ENCODE data around the gene CNST. TPM values are rescaled to one million over a fixed set of nuclear protein-coding genes. Genes with fewer than 3 reads are reported as not detected.

CNST gene
- total and polyA plus RNA-seq, 2 experiments from 2014 or later, result 13.1 to 17.9 TPM

DNA sequence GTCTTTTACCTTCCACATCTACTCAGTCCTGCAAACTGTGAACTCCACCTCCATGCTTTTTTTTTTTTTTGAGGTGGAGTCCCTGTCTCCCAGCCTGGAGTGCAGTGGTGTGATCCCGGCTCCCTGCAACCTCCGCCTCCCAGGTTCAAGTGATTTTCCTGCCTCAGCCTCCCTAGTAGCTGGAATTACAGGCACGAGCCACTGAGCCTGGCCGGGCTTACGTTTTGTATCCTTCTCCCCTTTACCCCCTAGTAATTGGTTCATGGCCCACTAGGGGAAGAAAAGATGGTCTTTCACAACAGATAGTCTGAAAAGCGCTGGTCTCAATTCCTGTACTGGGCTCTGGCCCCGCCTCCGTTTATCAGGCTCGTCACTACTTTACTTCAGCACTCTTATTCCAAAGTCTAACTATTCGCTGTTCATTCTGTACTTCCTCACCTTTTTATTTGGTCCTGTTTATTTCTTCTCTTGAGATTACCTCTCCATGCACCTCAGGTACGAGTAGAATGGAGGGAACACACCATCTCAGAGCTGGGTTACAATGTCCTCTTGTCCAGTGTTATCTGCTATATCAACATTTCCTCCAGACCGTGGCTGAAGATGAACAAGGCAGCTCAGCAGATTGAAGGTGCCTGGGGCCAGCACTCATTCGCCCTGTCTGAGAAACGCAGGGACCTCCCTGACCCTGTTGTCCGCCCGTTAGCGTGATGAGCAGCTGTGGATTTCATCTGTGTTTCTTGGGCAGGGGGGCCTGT, 16.2 kb downstream of the CNST start:
- no peaks in the 10 kb centered on the region for H3K9me3 ChIP-seq (ENCODE audit: low read depth)
- peak overlapping the region; percentile 67 for H3K27ac ChIP-seq
- TF ChIP-seq CTCF (IDR thresholded peaks at IDR 0.05; ENCODE audit: low read depth, low read length), result no peak
- peaks cover 39% of the 10 kb centered on the region for H3K4me1 ChIP-seq (ENCODE audit: low read depth)
- no peaks in the 10 kb centered on the region for H3K27me3 ChIP-seq
- H3K4me3 ChIP-seq, result no peak overlapping the region
- no peak for DNase-seq (ENCODE audit: low read depth in 1 of 2, low spot score in 1 of 2)
- H3K36me3 ChIP-seq, result no peaks in the 10 kb centered on the region

DNA sequence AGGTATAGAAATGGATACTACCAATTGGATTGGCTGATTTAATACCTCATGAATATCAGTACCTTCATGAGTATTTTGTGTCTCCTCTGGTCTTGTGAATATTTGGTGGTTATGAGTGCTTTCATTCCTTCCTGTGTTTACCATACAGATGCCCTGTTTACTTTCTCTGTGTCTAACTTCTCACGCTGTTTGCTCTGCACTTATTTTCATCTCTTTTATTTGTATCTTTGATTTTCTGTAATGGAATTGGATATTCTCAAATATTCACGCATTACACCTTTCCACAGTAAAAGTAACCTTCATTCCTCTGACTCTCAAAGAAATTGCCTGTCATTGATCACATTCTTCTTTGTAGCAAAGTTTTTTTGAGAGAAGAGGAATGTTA, 16.8 kb downstream of the CNST start:
- no peaks in the 10 kb centered on the region for H3K9me3 ChIP-seq (ENCODE audit: low read depth)
- peak overlapping the region; percentile 67 for H3K27ac ChIP-seq
- no peak overlapping the region for H3K4me3 ChIP-seq
- no peaks in the 10 kb centered on the region for H3K36me3 ChIP-seq
- TF ChIP-seq CTCF (IDR thresholded peaks at IDR 0.05; ENCODE audit: low read depth, low read length), result no peak
- peaks cover 33% of the 10 kb centered on the region for H3K4me1 ChIP-seq (ENCODE audit: low read depth)
- DNase-seq (ENCODE audit: low read depth in 1 of 2, low spot score in 1 of 2), result no peak
- H3K27me3 ChIP-seq, result no peaks in the 10 kb centered on the region

- peak in 1 of 2 donors; percentile 84 for DNase-seq (ENCODE audit: low read depth in 1 of 2, low spot score in 1 of 2)
- Histone ChIP-seq H3K4me1 (ENCODE audit: low read depth) (peaks cover 27% of the 10 kb centered on the region), H3K27me3 (no peaks in the 10 kb centered on the region), H3K9me3 (ENCODE audit: low read depth) (no peaks in the 10 kb centered on the region), H3K36me3 (no peaks in the 10 kb centered on the region), H3K27ac (peak overlapping the region; percentile 67), H3K4me3 (no peak overlapping the region)
- TF ChIP-seq CTCF (IDR thresholded peaks at IDR 0.05; ENCODE audit: low read depth, low read length), result no peak
Measured at GRCh38 chr1:246583448-246584185, 17.4 kb downstream of the CNST start.

DNA sequence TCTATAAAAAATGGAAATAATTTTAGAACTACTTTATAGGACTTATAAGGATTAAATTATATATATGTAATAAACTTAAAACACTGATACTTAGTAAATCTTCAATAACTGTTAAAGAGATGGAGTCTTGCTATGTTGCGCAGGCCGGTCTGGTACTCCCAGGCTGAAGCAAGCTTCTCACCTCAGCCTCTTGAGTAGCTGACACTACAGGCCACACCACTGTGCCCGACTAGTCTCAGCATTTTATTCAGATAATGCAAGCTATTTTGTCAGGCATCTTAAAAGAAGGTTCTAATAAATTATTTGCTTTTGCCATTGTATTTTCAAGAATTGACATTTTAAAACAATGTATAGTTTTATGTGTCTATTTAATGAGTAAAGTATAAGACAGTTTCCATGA, 20.8 kb downstream of the CNST start:
- H3K27ac ChIP-seq, result no peak overlapping the region
- TF ChIP-seq CTCF (IDR thresholded peaks at IDR 0.05; ENCODE audit: low read depth, low read length), result no peak
- H3K27me3 ChIP-seq, result no peaks in the 10 kb centered on the region
- no peak for DNase-seq (ENCODE audit: low read depth in 1 of 2, low spot score in 1 of 2)
- no peak overlapping the region for H3K4me3 ChIP-seq
- H3K9me3 ChIP-seq (ENCODE audit: low read depth), result no peaks in the 10 kb centered on the region
- peaks cover 8% of the 10 kb centered on the region for H3K4me1 ChIP-seq (ENCODE audit: low read depth)
- H3K36me3 ChIP-seq, result peaks cover 3% of the 10 kb centered on the region

- TF ChIP-seq CTCF (IDR thresholded peaks at IDR 0.05; ENCODE audit: low read depth, low read length), result no peak
- peak in 1 of 2 donors; percentile 82 for DNase-seq (ENCODE audit: low read depth in 1 of 2, low spot score in 1 of 2)
- no peak overlapping the region for H3K4me3 ChIP-seq
- H3K27me3 ChIP-seq, result no peaks in the 10 kb centered on the region
- H3K4me1 ChIP-seq (ENCODE audit: low read depth), result peaks cover 8% of the 10 kb centered on the region
- H3K9me3 ChIP-seq (ENCODE audit: low read depth), result no peaks in the 10 kb centered on the region
- peaks cover 5% of the 10 kb centered on the region for H3K36me3 ChIP-seq
- H3K27ac ChIP-seq, result no peak overlapping the region
Measured at GRCh38 chr1:246587606-246588005, 21.4 kb downstream of the CNST start.

Data from cardiac muscle cell (in vitro differentiated cells and primary cell).